DMS153 treated with DMSO at 0.1 percent for 48 hours (cell line): Measurements from ENCODE around the gene PPP1R14B.

Experiments used
- DNase-seq: peaks from one replicate; lab custom pipeline; 2025; ENCODE audit not compliant: unreplicated experiment; lab: John Stamatoyannopoulos, UW

PPP1R14B gene

GRCh38 chr11:64281957-64282770 is 35.4 kb upstream of the PPP1R14B start:
- no peak for DNase-seq

- DNase-seq: no peak
These were observed 31.9 kb upstream of the PPP1R14B start for GRCh38 chr11:64278576-64279190.

GRCh38 chr11:64276653-64277431 is 30.1 kb upstream of the PPP1R14B start:
- no peak for DNase-seq

GRCh38 chr11:64275841-64276240 is 29.1 kb upstream of the PPP1R14B start:
- no peak for DNase-seq

GRCh38 chr11:64275031-64275800 is 28.5 kb upstream of the PPP1R14B start:
- DNase-seq: no peak

- peak; percentile 98 for DNase-seq
These were observed 22.9 kb upstream of the PPP1R14B start for GRCh38 chr11:64269540-64270220.

GRCh38 chr11:64268893-64269539 is 22.3 kb upstream of the PPP1R14B start:
- DNase-seq: no peak

- peak; percentile 8 for DNase-seq
These were observed 21.5 kb upstream of the PPP1R14B start for GRCh38 chr11:64268025-64268892.

- no peak for DNase-seq
These were observed 20.6 kb upstream of the PPP1R14B start for GRCh38 chr11:64267207-64267945.

GRCh38 chr11:64266339-64266738 is 19.6 kb upstream of the PPP1R14B start:
- no peak for DNase-seq

- no peak for DNase-seq
These were observed 18.7 kb upstream of the PPP1R14B start for GRCh38 chr11:64265176-64266160.

GRCh38 chr11:64264371-64264852 is 17.7 kb upstream of the PPP1R14B start:
- DNase-seq: no peak

GRCh38 chr11:64263947-64264317 is 17.2 kb upstream of the PPP1R14B start:
- DNase-seq: no peak

- DNase-seq: no peak
These were observed 16.5 kb upstream of the PPP1R14B start for GRCh38 chr11:64263021-64263946.

GRCh38 chr11:64262271-64263002 is 15.7 kb upstream of the PPP1R14B start:
- DNase-seq: no peak
